ENCODE measurements around the gene WWC1. TPM values are rescaled to one million over a fixed set of nuclear protein-coding genes. Genes with fewer than 3 reads are reported as not detected.

The WWC1 gene
- total and polyA plus RNA-seq, 12 donors = 0.79 to 7.8 (median 1.2) TPM

DNA sequence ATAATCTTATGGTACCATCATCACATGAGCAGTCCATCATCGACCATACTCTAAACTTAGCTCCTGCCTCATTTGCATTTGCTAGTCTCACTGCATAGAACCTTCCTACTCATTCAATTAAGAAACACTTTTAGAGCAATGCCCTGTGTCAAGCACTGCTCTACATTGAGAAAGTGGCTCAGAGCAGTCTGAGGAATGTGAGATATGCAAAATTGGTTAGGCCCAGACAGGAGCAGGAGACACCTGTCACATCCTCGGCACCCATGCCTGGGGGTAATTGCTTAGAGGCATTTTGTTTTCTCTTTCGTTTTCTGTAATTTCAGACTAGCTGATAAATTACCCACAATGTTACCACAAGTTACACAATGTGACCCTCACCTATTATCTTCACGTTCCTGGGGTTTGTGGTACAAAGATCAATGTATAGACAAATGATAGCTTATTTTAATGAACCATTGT is 189.9 kb downstream of the WWC1 start:
- DNase-seq (no peak), ATAC-seq (no peak)
- 48 to 53% methylated on average over 4 of the region's 4 CpGs for WGBS, 2 donors
- Histone ChIP-seq H3K27ac (no peak overlapping the region), H3K4me1 (peaks cover 0 to 5% (median 0%) of the 10 kb centered on the region in 9 donors), H3K9me3 (no peaks in the 10 kb centered on the region), H3K36me3 (no peaks in the 10 kb centered on the region), H3K4me3 (no peak overlapping the region), H3K27me3 (peaks cover 0 to 8% (median 0%) of the 10 kb centered on the region in 7 donors)
- TF ChIP-seq, protein P1, sequence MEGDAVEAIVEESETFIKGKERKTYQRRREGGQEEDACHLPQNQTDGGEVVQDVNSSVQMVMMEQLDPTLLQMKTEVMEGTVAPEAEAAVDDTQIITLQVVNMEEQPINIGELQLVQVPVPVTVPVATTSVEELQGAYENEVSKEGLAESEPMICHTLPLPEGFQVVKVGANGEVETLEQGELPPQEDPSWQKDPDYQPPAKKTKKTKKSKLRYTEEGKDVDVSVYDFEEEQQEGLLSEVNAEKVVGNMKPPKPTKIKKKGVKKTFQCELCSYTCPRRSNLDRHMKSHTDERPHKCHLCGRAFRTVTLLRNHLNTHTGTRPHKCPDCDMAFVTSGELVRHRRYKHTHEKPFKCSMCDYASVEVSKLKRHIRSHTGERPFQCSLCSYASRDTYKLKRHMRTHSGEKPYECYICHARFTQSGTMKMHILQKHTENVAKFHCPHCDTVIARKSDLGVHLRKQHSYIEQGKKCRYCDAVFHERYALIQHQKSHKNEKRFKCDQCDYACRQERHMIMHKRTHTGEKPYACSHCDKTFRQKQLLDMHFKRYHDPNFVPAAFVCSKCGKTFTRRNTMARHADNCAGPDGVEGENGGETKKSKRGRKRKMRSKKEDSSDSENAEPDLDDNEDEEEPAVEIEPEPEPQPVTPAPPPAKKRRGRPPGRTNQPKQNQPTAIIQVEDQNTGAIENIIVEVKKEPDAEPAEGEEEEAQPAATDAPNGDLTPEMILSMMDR (IDR thresholded peaks at IDR 0.05) = no peak
- intact Hi-C loops (cut with DNase I) = loop anchor here in 2 of 10 donors (5.0 to 10.0 kb wide), 2 partner anchors 93 to 214 kb away; partner anchors contain the start of gene PANK3 (in 1 of the 2)

DNA sequence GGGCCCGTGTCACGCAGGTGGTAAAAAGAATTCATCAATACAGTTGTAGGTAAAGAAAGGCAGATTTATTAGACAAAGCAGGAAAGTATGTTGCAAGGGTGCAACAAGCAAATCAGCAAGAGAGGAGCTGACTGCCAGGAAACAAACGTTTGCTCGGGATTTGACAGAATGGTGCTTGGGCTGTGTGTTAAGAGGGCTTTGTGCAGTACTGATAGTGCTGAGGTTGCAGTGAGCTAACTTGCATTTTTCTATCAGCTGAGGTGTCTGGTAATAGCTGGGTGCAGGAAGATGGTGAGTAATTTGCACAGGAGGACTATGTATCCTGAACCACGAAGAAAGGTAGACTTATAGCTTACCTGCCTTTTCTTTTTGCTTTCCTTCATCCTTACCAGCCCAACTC is 190.9 kb downstream of the WWC1 start:
- 56 to 57% methylated on average over 5 of the region's 5 CpGs for WGBS, 2 donors
- Histone ChIP-seq H3K36me3 (no peaks in the 10 kb centered on the region), H3K27ac (no peak overlapping the region), H3K4me1 (peaks cover 0 to 15% (median 6%) of the 10 kb centered on the region in 9 donors), H3K27me3 (peaks cover 0 to 8% (median 0%) of the 10 kb centered on the region in 7 donors), H3K9me3 (no peaks in the 10 kb centered on the region), H3K4me3 (no peak overlapping the region)
- intact Hi-C loops (cut with DNase I) = loop anchor here in 2 of 10 donors (5.0 to 10.0 kb wide), 2 partner anchors 92 to 215 kb away; partner anchors contain the start of gene PANK3 (in 1 of the 2)
- DNase-seq = no peak
- TF ChIP-seq, protein P1 (IDR thresholded peaks at IDR 0.05) = no peak
- no peak for ATAC-seq

DNA sequence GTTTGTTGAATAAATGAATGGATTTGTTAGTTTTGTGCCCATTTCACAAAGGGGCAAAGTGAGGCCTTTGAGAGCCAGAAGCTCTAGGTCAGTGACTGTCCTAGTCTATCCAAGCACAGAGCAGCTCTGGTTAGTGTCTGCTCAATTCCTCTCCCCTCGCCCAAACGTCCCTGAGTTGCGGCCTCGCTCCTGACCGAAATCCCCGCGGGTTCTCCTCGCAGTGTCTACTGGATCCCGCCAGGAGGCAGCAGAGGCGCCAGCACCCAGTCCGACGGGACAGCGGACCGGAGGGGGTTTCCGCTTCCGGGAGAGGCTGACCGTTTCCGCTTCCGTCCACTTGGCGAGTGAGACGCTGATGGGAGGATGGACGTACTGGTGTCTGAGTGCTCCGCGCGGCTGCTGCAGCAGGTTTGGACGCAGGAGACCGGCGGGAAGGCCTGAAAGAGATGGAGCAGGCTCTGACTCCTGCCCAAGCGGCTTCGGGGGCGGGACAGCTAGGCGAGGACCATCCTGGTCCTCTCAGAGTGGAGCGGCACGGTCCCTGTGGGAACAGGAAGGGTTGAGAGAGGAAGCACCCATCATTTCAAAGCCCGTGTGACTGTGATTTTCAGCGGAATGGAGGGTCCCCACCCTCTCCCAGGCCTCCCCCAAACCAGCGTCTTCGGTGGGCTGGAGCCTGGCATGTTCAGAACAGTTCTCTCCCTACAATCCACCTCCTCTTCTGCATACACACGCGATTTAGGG is 194.9 kb downstream of the WWC1 start, which contains the start of gene RARS1:
RARS1 (plus strand) TSS at position 336 of the 744 bp plus-strand sequence; CDS start at position 364, 28 bp downstream.
- H3K9me3 ChIP-seq = no peaks in the 10 kb centered on the region

DNA sequence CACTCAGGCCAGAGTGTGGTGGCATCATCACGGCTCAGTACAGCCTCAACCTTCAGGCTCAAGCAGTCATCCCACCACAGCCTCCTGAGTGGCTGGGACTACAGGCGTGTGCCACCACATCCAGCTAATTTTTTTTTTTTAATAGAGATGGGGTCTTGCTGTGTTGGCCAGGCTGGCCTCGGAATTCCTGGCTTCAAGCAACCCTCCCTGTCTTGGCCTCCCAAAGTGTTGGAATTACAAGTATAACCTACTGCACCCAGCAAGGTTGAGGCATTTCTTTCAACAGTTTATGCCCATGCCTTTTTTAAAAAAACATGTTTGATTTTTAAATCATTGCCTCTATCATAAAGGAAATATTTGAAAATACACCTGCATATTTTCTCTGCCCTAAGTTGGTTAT is 197.6 kb downstream of the WWC1 start:
- TF ChIP-seq, protein P1 (IDR thresholded peaks at IDR 0.05) = no peak
- H3K27ac ChIP-seq = no peak overlapping the region
- no peak for ATAC-seq
- peaks cover 0 to 65% (median 51%) of the 10 kb centered on the region in 9 donors for H3K36me3 ChIP-seq
- no peak for DNase-seq
- WGBS, 2 donors = 93 to 98% methylated on average over 3 of the region's 3 CpGs
- no peak overlapping the region for H3K4me3 ChIP-seq
- H3K9me3 ChIP-seq = no peaks in the 10 kb centered on the region
- no peaks in the 10 kb centered on the region for H3K27me3 ChIP-seq
- intact Hi-C loops (cut with DNase I) = loop anchor here in 6 of 10 donors (5.0 to 10.0 kb wide), 5 partner anchors 86 to 222 kb away; partner anchors contain the start of gene PANK3 (in 4 of the 6)
- H3K4me1 ChIP-seq = peaks cover 0 to 20% (median 9%) of the 10 kb centered on the region in 9 donors

More for the DNA sequence above, 194.9 kb downstream of the WWC1 start, which contains the start of gene RARS1:
- 0 to 1% methylated on average over 40 of the region's 40 CpGs for WGBS, 2 donors
- intact Hi-C loops (cut with DNase I) = loop anchor here in 6 of 10 donors (2.0 to 10.0 kb wide), 7 partner anchors 88 to 219 kb away; partner anchors contain the start of gene PANK3 (in 5 of the 6)
- peak within 1 kb of the TSS; percentile 68 to 100 (median 93) for H3K4me3 ChIP-seq
- TF ChIP-seq, protein P1 (IDR thresholded peaks at IDR 0.05) = peak in 8 of 9 donors; percentile 89 to 99 (median 98)
- H3K36me3 ChIP-seq = peaks cover 0 to 37% (median 30%) of the 10 kb centered on the region in 9 donors
- peaks cover 0 to 8% (median 0%) of the 10 kb centered on the region in 7 donors for H3K27me3 ChIP-seq
- H3K27ac ChIP-seq = peak within 1 kb of the TSS in 9 of 10 donors; percentile 71 to 89 (median 80)
- DNase-seq = peak; percentile 93 to 94
- peaks cover 0 to 20% (median 9%) of the 10 kb centered on the region in 9 donors for H3K4me1 ChIP-seq
- ATAC-seq = peak; percentile 99 to 100 (median 99)

All from heart right ventricle (tissue), 16 donors.